GM21447 (cell line): ENCODE results near the gene FGF14.

Experiments used
- ATAC-seq: cut with Tn5 transposase; IDR thresholded peaks from one replicate; pipeline ENCODE4 v1.9.1; 2021; ENCODE audit not compliant: unreplicated experiment

The FGF14 gene

GRCh38 chr13:102198418-102199311, 203.2 kb downstream of the FGF14 start:
- ATAC-seq = no peak

GRCh38 chr13:102197193-102197592, 204.7 kb downstream of the FGF14 start:
- ATAC-seq = no peak

- ATAC-seq = no peak
These were observed 206.0 kb downstream of the FGF14 start for GRCh38 chr13:102195566-102196462.

- ATAC-seq = no peak
These were observed 209.0 kb downstream of the FGF14 start for GRCh38 chr13:102192858-102193257.

GRCh38 chr13:102191951-102192502, 209.8 kb downstream of the FGF14 start:
- ATAC-seq = no peak

GRCh38 chr13:102190930-102191329, 210.9 kb downstream of the FGF14 start:
- no peak for ATAC-seq

GRCh38 chr13:102187313-102187712, 214.5 kb downstream of the FGF14 start:
- ATAC-seq = no peak

- ATAC-seq = no peak
These were observed 216.4 kb downstream of the FGF14 start for GRCh38 chr13:102185375-102185984.

GRCh38 chr13:102183509-102184182, 218.2 kb downstream of the FGF14 start:
- no peak for ATAC-seq

- ATAC-seq = no peak
These were observed 219.7 kb downstream of the FGF14 start for GRCh38 chr13:102182170-102182569.

GRCh38 chr13:102177431-102177830, 224.4 kb downstream of the FGF14 start:
- no peak for ATAC-seq

- ATAC-seq = no peak
These were observed 225.0 kb downstream of the FGF14 start for GRCh38 chr13:102176846-102177245.

GRCh38 chr13:102172406-102172805, 229.4 kb downstream of the FGF14 start:
- no peak for ATAC-seq

GRCh38 chr13:102170305-102170704, 231.5 kb downstream of the FGF14 start:
- ATAC-seq = no peak

- no peak for ATAC-seq
These were observed 232.3 kb downstream of the FGF14 start for GRCh38 chr13:102169471-102170015.

GRCh38 chr13:102152790-102153189, 249.1 kb downstream of the FGF14 start:
- no peak for ATAC-seq

- no peak for ATAC-seq
These were observed 254.5 kb downstream of the FGF14 start for GRCh38 chr13:102147353-102147752.

GRCh38 chr13:102145750-102146149, 256.1 kb downstream of the FGF14 start:
- no peak for ATAC-seq

- ATAC-seq = no peak
These were observed 259.4 kb downstream of the FGF14 start for GRCh38 chr13:102142473-102142826.
